ENCODE measurements around the gene DEPDC5.

The DEPDC5 gene

GRCh38 chr22:31843526-31843925 is 89.7 kb downstream of the DEPDC5 start:
- TF ChIP-seq CTCF (conservative IDR thresholded peaks at IDR 0.05) = no peak
- no peak for TF ChIP-seq ZFX (IDR thresholded peaks at IDR 0.05)

GRCh38 chr22:31844941-31845340 is 91.1 kb downstream of the DEPDC5 start:
- TF ChIP-seq CTCF (conservative IDR thresholded peaks at IDR 0.05) = no peak
- no peak overlapping the region for H3K27ac ChIP-seq

More at GRCh38 chr22:31843526-31843925, 89.7 kb downstream of the DEPDC5 start:
- H3K27ac ChIP-seq = no peak overlapping the region

- no peak for TF ChIP-seq ZFX (IDR thresholded peaks at IDR 0.05)
- TF ChIP-seq CTCF (conservative IDR thresholded peaks at IDR 0.05) = no peak; the same call in 1 of the 2 replicates
- H3K27ac ChIP-seq = no peak overlapping the region
Observed at GRCh38 chr22:31846161-31847115, 92.6 kb downstream of the DEPDC5 start.

- no peak overlapping the region for H3K27ac ChIP-seq
- TF ChIP-seq ZFX (IDR thresholded peaks at IDR 0.05) = no peak
- no peak for TF ChIP-seq CTCF (conservative IDR thresholded peaks at IDR 0.05)
Observed at GRCh38 chr22:31848411-31848810, 94.6 kb downstream of the DEPDC5 start.

GRCh38 chr22:31850135-31850534 is 96.3 kb downstream of the DEPDC5 start:
- TF ChIP-seq ZFX (IDR thresholded peaks at IDR 0.05) (no peak), CTCF (conservative IDR thresholded peaks at IDR 0.05) (no peak)
- H3K27ac ChIP-seq = no peak overlapping the region

GRCh38 chr22:31852691-31853421 is 99.0 kb downstream of the DEPDC5 start:
- no peak overlapping the region for H3K27ac ChIP-seq
- TF ChIP-seq CTCF (conservative IDR thresholded peaks at IDR 0.05) (no peak), ZFX (IDR thresholded peaks at IDR 0.05) (no peak)

All from C4-2B (cell line).